Hypothalamus (tissue), 51 donors: ENCODE measurements around the gene GRIK3.
"Not testable (repeated sequence)": the region's sequence is repeated elsewhere in the genome, so short reads cannot be mapped to it uniquely, and the experiment has no call there.

Experiments
- DNase-seq, 51 donors: peaks; one replicate each; lab custom pipeline; 2025; lab: John Stamatoyannopoulos, UW

Gene GRIK3

DNA sequence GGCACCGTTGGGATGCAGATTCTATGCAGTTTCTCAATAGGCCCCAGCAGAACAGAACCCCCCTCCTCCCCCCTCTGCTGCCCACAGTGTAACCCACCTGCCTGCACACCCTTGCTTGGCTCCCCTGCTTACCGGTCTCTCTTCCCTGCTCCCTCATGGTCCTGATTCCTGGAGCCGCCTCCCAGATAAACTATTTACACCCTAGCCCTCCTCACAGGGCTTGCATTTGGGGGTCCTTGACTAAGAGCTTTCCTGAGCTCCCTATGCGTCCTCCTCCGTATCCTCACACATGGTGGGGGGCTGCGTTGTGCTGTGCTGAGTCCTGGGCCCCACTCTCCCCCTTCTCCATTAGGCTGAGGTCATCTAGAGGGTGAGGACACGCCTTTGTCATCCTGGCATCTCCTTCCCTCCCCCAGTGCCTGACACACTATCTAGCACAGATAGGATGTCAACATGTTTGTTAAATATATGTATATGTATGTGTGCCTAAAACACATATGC, 121.9 kb downstream of the GRIK3 start:
- DNase-seq: no peak

DNA sequence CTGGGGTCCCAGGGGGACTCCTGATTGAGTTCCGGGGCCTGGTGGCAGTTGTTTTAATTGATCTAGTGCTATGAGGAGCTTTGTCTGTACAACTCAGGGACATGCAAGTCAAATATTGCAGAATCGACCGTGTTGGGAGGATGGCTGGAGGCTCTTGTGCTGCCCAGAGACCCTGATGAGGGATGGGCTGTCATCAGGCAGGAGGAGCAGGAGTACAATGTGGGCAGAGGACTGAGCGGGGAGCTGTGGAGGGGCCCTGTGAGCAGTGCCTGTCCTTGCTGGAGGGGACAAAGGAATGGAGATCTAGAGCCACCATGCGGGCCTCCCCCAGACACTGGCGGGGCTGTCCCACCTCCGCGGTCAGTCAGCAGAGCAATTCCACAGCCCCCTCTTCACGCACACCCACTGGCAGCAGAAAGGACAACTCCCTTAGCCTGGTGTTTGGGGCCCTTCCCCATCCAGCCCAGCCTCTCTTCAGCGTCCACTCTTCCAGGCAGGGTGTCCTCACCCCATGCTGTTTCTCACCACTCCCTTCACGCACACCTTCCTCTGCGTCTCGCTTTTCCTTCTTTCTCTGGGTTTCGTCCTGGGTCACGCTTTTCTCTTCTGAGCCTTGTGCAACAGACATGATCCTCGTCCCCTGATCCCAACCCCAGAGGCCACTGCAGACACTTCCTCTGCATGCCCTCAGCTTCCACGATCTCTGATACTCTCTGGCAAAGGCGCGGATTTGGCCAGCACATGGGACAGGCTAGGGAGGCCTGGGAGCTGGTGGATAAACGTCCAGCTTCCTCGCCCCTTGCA, 122.6 kb downstream of the GRIK3 start:
- no peak for DNase-seq

DNA sequence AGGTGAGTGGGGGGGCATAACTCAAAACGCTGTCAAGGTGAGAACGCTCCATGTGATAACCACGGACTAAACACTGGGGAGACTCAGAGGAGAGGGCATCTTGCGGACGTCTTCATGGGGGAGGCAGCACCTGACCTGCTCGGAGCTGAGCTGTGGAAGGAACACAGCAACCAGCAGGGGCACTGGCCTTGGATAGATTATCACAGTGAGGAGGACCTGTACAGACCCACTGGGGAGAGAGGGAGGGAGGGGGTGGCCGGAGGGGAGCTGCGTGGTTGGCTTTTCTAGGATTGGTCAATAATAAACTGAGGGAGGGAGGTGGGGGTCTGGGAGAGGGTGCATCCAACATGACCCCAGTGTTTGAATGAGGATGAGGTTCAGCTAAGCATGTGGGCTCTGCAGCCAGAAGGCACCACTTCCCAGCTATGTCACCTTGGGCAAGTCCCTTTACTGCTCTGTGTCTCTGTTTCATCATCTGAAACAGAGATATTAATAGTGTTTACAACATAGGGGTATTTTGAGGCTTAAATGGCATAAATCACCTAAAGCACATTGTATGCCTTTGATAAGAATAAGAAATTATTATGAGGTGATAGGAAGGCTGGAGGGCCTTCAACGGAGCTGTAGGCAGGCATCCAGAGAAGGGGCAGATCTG, 123.3 kb downstream of the GRIK3 start:
- DNase-seq: no peak

DNA sequence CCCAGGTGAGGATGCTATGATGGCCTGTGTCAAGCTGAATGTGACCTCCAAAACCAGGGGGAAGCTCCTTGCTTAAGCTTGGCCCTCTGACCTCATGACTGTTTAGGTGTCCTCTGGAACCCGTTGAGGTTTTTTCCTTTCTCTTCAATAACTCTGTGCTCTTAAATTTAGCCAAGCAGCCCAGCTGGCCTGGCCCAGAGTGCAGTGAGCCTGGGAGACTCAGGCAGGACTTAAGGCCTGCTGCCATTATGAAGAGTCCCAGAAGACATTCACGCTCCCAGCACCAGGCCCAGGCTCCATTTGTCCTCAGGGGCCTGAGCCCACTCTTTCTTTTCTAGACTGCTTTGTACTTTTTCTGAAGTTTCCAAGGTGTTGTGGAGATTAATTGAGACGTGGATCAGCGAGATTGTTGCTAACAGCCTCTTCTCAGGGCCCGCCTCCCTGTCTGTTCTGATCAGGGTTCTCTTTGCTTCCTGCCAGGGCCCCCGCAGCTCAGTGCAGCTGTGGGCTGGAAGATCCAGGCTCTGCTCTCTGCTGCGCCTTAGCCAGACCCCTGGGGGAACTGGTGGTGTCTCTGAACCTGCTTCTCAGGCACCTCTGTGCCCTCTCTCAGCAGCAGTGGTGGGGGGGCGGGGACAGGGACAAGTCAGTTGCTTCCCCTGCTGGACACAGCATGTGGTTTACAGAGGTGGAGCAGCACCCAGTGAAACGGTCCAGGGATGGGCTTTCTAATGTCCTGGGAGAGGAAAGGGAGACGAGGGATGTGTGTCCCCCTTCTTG, 124.2 kb downstream of the GRIK3 start:
- DNase-seq: peak in 2 of 51 donors; percentile 11 to 18

DNA sequence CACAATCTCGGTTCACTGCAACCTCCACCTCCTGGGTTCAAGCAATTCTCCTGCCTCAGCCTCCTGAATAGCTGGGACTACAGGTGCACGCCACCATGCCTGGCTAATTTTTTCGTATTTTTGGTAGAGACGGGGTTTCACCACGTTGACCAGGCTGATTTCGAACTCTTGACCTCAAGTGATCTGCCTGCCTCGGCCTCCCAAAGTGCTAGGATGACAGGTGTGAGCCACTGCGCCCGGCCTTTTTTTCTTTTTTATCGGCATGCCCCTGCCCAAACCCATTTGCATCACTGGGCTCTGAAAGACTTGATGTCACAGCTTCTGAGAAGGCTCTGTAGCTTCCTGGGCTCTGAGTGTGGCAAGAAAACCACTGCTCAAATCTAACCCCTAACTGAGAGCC, 125.0 kb downstream of the GRIK3 start:
- DNase-seq: not testable (repeated sequence)

DNA sequence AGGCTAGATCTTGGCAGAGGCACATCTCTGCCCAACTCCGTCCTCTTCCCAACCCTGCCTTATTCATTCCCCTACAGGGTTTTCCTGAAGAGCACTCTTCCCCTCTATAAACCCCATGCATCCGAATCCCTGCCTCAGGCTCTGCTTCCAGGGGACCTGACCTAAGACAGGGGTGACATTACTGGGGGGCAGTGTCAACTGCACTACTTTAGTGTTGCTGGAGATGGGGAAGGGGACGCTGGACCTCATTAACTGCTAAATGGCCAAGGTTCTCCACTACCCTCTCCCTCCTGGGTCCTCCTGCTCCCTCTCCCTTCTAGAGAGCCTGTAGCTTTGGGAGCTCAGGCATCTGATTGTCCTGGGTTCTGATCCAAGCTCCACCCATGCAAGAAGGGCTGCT, 126.2 kb downstream of the GRIK3 start:
- no peak for DNase-seq

DNA sequence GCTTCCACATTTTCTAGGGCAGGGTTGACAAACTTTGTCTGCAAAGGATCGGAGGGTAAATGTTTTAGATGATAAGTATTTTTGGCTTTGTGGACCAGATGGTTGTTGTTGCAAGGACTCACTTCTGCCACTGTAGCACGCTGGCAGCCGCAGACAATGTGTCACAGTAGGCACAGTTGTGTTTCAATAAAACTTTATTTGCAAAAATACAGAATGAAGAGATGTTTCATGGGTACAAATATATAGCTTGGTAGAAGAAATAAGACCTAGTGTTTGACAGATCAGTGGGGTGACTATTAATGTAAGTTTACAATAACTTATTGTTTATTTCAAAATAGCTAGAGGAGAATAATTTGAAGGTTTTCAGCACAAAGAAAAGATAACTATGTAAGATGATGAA, 127.8 kb downstream of the GRIK3 start:
- DNase-seq: no peak

DNA sequence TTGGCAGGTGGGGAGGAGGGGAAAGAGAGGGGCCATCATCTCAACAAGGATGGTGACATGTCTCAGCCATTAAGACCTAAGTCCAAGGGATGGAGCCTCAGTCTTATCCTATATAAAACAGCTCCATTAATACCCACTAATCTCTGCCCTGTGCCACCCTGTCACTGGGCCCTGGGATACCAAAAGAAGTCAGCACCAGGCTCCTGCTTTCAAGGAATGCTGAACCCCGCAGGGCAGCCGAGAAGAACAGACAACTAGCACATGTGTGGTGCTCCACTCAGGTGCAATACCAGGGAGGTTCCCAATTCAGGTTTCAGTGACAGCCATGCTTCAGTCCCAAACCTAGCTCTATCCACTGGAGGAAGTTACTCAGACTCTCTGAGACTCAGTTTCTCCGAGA, 128.4 kb downstream of the GRIK3 start:
- no peak for DNase-seq

DNA sequence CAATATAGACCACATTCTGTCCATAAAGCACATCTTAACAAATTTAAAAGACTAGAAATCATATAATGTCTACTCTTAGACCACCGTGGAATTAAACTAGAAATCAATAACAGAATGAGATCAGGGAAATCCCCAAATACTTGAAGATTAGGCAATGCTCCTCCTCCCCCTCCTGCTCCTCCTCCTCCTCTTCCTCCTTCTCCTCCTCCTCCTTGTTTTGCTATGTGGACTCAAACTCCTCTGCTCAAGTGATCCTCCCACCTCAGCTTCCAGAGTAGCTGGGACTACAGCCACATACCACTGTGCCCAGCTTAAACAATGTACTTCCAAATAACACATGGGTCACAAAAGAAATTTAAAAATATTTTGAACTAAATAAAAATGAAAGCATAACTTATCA, 134.2 kb downstream of the GRIK3 start:
- no peak for DNase-seq

DNA sequence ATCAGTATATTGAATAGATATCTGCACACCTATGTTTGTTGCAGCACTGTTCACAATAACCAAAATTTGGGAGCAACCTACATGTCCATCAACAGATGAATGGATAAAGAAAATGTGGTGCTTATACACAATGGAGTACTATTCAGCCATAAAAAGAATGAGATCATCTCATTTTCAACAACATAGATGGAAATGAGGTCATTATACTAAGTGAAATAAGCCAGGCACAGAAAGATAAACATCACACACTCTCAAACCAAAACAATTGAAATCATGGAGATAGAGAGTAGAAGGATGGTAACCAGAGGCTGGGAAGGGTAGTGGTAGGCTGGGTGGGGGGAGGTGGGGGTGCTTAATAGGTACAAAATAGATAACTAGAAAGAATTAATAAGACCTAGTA, 136.5 kb downstream of the GRIK3 start:
- DNase-seq: not testable (repeated sequence)

DNA sequence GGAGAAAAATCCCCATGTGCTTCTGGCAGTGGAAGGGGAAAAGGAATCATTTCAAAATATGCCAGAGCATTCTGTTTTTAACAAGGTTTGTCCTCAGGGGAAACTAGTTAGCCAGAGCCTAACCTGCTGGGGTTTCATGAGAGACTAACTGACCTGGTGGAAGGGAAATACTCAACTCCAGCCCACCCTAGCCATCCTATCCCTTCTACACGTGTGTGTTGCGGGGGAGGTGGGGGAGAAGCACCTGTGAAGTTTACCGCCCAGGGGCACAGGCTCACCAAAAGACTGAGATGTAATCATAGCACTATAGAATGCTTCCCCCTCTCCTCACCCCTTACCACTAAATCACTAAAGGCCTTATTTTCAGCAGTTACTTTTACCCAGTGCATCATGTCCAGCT, 139.5 kb downstream of the GRIK3 start:
- DNase-seq: no peak

DNA sequence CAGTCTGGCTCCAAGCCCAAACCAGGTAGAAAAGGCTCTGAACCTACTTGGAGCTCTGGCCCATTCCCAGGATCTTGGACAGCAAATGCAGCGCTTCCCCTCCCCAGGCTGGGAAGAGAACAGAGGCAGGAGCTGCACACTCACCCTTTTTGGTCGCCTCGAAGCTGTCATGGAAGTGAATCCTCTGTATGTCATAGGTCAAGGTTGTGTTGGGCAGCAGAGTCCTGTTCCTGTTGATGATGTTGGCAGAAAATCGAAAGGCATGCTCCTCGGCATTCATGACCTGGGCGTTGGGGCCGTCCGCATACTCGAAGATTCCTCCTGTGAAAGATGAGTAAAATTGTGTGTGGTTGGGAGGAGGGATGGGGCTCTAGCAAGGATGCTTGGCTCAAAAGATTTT, 143.5 kb downstream of the GRIK3 start:
- no peak for DNase-seq

DNA sequence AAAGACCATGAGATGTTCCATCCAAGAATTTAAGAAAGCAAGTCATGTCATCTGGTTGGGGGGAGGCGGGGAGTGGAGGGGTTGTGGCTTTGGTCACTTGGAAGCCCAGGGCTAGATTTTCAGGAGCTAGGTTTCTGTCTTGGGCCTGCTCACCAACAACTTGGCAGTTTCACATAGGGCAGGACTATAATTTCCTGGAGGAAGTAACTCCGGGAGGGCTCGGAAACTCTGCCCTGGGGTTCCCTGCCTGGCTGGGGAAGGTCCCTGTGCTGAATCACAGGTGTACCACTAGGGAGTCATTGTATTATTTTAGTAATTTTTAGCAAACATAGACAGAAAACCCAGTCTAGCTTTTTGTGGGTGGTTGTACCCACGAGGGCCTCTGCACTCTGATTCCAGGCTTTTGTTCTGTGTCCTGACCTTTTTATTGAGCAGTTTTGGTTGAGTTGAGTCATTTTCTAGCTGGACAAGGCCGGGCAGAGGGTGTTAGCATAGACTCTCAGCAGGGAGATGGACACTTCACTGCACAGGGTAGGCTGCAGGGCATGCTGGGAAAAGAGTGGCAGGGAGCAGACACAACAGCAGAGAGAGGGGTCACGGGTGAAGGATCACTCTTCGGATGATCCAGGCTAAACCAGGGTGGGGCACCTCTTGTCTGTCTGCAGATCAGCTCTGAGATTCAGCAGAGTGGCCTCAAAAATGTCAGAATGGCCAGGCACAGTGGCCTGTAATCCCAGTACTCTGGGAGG, 144.7 kb downstream of the GRIK3 start:
- no peak for DNase-seq

DNA sequence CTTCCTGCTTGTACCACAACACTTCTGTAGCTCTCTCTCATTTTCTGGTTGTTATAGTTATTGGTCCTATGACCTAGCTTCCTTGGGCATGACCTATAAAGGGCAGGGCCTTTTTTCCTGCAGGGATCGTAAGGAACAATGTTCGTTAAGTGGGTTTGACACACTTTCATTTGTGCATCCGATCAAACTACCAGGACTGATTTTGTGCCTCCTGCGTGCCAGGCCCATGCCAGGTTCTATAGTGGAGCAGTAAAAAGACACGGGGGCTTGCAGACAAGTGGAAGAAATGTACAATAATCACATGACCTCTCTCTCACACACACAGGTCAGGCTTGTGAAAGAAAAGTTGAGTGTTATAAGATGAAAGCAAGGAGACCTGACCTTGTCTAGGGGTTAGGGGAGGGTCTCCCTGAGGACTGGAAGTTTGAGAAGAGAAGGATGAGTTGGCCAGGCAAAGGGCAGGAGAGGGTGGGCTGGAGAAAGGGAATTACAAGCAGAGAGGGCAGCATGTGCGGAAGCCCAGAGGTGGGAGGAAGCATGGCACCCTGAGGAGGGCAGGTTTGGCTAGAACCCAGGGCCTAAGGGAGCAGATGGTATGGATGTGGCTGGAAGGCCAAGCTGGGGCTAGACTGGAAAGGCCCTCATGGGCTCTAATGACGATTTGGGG, 145.4 kb downstream of the GRIK3 start:
- no peak for DNase-seq

DNA sequence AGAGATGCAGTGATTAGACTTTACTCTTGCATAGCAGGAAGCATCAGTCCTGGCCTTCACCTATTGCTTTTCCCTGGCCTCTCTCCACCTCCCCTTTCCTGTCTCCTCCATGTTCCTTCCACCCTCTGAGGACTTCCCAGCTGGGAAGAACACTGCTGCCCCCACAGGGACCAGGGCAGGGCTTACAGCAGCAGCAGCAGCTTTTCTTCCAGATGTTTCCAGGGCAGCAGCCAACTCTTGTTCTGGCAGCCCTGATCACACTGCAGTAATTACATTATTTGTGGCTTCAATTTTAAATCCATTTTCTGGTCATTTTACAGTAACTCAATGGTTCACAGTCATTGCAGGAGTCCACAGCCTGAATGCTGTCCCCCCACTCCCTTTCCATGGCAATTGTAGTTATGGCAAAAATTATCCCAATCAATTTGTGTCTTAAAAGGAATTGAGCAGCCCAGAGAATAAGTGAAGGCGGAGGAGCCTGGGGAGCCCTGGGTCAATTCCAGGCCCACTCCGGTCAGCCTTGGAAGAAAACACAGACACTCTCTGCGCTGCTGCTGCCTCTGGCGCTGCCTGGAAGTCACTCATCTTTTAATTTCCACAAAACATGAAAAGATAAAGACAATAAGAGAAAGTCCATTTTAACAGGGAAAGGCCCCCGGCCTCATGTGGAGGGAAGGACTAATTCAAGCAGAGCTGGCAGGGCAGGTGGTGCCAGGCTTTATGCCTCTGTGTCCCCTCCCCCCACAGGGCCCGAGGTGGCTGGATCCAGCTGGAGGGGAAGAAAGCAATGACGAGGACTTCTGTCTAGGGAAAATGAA, 148.6 kb downstream of the GRIK3 start:
- peak in 1 of 51 donors; percentile 9 for DNase-seq

DNA sequence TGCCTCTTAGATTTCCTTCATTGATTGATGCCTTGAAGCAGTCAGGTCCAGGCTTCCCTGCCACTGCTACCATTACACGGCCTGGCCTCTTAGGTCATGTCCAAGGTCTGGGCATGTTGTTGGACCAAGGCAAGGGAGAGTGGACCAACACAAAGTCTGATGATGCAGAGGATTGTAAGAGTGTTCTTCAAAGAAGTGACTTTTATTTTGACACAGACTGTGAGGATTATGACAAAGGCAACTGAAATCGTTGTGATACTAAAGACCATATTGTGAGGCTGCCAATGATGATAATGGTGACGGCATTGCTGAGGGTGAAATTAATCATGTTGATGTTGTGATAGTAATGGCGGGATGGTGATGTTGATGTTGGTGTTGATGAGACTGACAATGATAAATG, 149.5 kb downstream of the GRIK3 start:
- no peak for DNase-seq

DNA sequence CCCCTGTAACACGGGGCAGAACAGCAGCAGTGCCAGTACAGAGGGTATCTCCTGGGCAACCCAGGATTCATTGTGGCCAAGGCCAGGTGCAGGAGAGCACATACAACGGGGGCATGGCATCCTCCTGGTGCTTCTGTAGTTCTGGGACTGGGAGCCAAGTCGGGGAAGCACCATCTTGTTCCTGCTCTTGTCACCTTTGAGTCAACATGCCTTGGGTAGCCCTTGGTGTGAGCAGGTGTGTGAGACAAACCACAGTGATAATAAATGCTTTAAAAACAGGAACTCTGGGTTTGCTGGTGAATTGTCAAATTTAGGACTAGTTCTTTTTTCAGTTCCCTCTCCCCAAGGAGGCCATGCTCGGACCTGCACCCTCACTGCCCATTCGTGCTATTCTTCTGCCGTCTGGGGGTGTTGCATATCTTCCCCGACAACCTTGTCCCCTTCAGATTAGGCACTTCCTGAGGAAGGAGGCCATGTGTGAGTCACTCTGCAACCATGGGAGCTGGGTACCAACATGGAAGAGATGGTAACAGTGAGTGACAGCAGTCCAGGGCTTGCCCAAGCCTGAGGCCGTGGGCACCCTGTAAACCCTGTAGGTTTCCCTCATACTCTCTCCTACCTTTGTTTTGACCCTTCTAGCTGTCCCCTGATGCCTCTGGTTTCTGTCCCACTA, 150.2 kb downstream of the GRIK3 start:
- no peak for DNase-seq

DNA sequence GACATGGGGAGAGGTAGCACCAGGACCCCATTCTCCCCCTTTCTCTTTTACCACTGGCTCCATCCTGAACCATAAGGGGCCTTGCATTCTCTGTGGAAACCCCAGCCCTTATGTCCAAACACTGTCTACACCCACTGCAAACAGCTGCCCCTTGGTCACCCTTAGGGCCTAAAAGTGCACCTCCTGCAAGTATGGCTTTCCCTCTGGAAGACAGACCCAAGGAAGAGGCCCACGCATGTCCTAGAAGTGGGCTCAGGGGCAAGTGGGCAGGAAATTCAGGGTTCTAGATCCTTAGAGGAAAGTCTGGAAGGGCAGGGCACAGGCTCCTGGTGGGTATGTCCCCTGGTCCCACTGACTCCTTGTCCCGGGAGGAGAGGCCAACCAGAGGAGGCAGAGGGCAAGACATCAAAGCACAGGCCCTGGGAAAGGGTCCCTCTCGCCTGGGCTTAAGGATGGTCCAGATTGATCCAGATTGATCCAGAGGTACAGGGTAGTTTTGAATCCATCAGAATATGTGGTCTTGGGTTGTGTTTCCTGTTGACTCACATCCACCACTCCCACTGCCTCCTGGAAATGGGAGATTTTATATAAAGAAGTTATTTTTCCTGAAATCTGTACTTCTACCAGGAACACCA, 150.9 kb downstream of the GRIK3 start:
- DNase-seq: no peak
